ENCODE data around the gene BORCS8. TPM values are rescaled to one million over a fixed set of nuclear protein-coding genes. Genes with fewer than 3 reads are reported as not detected.

The BORCS8 gene
- total RNA-seq, 4 donors from 2014 or later: 6.9 to 33.9 (median 17.9) TPM

- DNase-seq (ENCODE audit: low spot score in 2 of 2): no peak
- Histone ChIP-seq H3K4me1 (no peaks in the 10 kb centered on the region), H3K27ac (no peak overlapping the region), H3K27me3 (no peaks in the 10 kb centered on the region), H3K4me3 (no peak overlapping the region), H3K9me3 (no peaks in the 10 kb centered on the region), H3K36me3 (no peaks in the 10 kb centered on the region)
- WGBS: 83% methylated on average over 7 of the region's 7 CpGs
- no peak for TF ChIP-seq CTCF (IDR thresholded peaks at IDR 0.05)
- TF ChIP-seq POLR2A (IDR thresholded peaks at IDR 0.05): no peak
- no peak for TF ChIP-seq EP300 (IDR thresholded peaks at IDR 0.05)
- TF ChIP-seq POLR2AphosphoS5 (IDR thresholded peaks at IDR 0.05): no peak
Measured at GRCh38 chr19:19162495-19162894, 29.5 kb downstream of the BORCS8 start.

- H3K9me3 ChIP-seq: no peaks in the 10 kb centered on the region
- H3K4me3 ChIP-seq: no peak overlapping the region
- WGBS: 73% methylated on average over 15 of the region's 26 CpGs
- H3K27me3 ChIP-seq: no peaks in the 10 kb centered on the region
- H3K36me3 ChIP-seq: no peaks in the 10 kb centered on the region
- no peaks in the 10 kb centered on the region for H3K4me1 ChIP-seq
- DNase-seq (ENCODE audit: low spot score in 2 of 2): no peak
- TF ChIP-seq EP300 (IDR thresholded peaks at IDR 0.05): no peak
- TF ChIP-seq POLR2A (IDR thresholded peaks at IDR 0.05): no peak
- TF ChIP-seq CTCF (IDR thresholded peaks at IDR 0.05): no peak
- TF ChIP-seq POLR2AphosphoS5 (IDR thresholded peaks at IDR 0.05): no peak
- no peak overlapping the region for H3K27ac ChIP-seq
Measured at GRCh38 chr19:19160461-19161035, 31.4 kb downstream of the BORCS8 start.

GRCh38 chr19:19159534-19159933 is 32.4 kb downstream of the BORCS8 start:
- Histone ChIP-seq H3K9me3 (no peaks in the 10 kb centered on the region), H3K27ac (no peak overlapping the region), H3K27me3 (no peaks in the 10 kb centered on the region), H3K36me3 (no peaks in the 10 kb centered on the region), H3K4me1 (no peaks in the 10 kb centered on the region), H3K4me3 (no peak overlapping the region)
- DNase-seq (ENCODE audit: low spot score in 2 of 2): no peak
- 90% methylated on average over 4 of the region's 4 CpGs for WGBS
- TF ChIP-seq POLR2AphosphoS5 (IDR thresholded peaks at IDR 0.05): no peak
- no peak for TF ChIP-seq CTCF (IDR thresholded peaks at IDR 0.05)
- TF ChIP-seq POLR2A (IDR thresholded peaks at IDR 0.05): no peak
- no peak for TF ChIP-seq EP300 (IDR thresholded peaks at IDR 0.05)

GRCh38 chr19:19157808-19158207 is 34.1 kb downstream of the BORCS8 start:
- WGBS: 83% methylated on average over 6 of the region's 6 CpGs
- Histone ChIP-seq H3K27ac (no peak overlapping the region), H3K4me3 (no peak overlapping the region), H3K4me1 (no peaks in the 10 kb centered on the region), H3K36me3 (no peaks in the 10 kb centered on the region), H3K27me3 (no peaks in the 10 kb centered on the region), H3K9me3 (no peaks in the 10 kb centered on the region)
- DNase-seq (ENCODE audit: low spot score in 2 of 2): no peak
- TF ChIP-seq EP300 (IDR thresholded peaks at IDR 0.05): no peak
- no peak for TF ChIP-seq CTCF (IDR thresholded peaks at IDR 0.05)
- TF ChIP-seq POLR2AphosphoS5 (IDR thresholded peaks at IDR 0.05): no peak
- no peak for TF ChIP-seq POLR2A (IDR thresholded peaks at IDR 0.05)

- DNase-seq (ENCODE audit: low spot score in 2 of 2): no peak
- Histone ChIP-seq H3K27ac (no peak overlapping the region), H3K4me3 (no peak overlapping the region), H3K9me3 (no peaks in the 10 kb centered on the region), H3K4me1 (no peaks in the 10 kb centered on the region), H3K36me3 (no peaks in the 10 kb centered on the region), H3K27me3 (no peaks in the 10 kb centered on the region)
- no peak for TF ChIP-seq EP300 (IDR thresholded peaks at IDR 0.05)
- no peak for TF ChIP-seq POLR2AphosphoS5 (IDR thresholded peaks at IDR 0.05)
- TF ChIP-seq POLR2A (IDR thresholded peaks at IDR 0.05): no peak
- no peak for TF ChIP-seq CTCF (IDR thresholded peaks at IDR 0.05)
- WGBS: 90% methylated on average over 10 of the region's 10 CpGs
Measured at GRCh38 chr19:19155495-19156219, 36.3 kb downstream of the BORCS8 start.

Measured in suprapubic skin (tissue), 4 donors.